ENCODE measurements around the gene ARHGDIG. TPM values are rescaled to one million over a fixed set of nuclear protein-coding genes. Genes with fewer than 3 reads are reported as not detected.

The ARHGDIG gene
- total RNA-seq, 1 donor from 2014 or later: not detected

DNA sequence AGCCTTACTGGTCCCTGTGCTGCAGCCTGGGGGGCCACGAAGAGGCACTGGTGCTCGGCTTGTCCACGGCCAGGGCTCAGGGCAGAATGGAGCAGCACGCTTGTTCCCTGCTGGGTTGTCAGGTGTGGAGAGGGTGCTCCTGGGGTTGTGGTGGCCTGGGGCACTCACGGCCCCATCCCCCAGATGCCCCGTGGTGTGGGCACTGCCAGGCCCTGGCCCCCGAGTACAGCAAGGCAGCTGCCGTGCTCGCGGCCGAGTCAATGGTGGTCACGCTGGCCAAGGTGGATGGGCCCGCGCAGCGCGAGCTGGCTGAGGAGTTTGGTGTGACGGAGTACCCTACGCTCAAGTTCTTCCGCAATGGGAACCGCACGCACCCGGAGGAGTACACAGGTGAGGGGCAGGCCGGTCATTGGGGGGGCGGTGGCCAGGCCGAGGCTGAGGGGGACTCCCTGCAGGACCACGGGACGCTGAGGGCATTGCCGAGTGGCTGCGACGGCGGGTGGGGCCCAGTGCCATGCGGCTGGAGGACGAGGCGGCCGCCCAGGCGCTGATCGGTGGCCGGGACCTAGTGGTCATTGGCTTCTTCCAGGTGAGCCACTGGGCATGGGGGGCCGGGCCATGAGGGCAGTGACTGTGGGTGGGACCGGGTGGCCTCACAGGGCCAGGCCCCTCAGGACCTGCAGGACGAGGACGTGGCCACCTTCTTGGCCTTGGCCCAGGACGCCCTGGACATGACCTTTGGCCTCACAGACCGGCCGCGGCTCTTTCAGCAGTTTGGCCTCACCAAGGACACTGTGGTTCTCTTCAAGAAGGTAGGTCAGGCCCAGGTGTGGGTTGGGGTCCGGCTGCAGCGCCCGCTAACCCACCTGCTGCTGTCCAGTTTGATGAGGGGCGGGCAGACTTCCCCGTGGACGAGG lies 4.1 kb downstream of the ARHGDIG start:
- no peaks in the 10 kb centered on the region for H3K36me3 Mint-ChIP-seq (ENCODE audit: low read depth, unreplicated experiment)
- no peaks in the 10 kb centered on the region for H3K27me3 Mint-ChIP-seq (ENCODE audit: unreplicated experiment)
- H3K4me3 Mint-ChIP-seq (ENCODE audit: unreplicated experiment): no peak overlapping the region
- no peaks in the 10 kb centered on the region for H3K4me1 Mint-ChIP-seq (ENCODE audit: unreplicated experiment)
- DNase-seq (ENCODE audit: low spot score): no peak
- H3K27ac Mint-ChIP-seq (ENCODE audit: unreplicated experiment): no peak overlapping the region
- H3K9me3 Mint-ChIP-seq (ENCODE audit: unreplicated experiment): no peaks in the 10 kb centered on the region
- TF ChIP-seq, protein P1, sequence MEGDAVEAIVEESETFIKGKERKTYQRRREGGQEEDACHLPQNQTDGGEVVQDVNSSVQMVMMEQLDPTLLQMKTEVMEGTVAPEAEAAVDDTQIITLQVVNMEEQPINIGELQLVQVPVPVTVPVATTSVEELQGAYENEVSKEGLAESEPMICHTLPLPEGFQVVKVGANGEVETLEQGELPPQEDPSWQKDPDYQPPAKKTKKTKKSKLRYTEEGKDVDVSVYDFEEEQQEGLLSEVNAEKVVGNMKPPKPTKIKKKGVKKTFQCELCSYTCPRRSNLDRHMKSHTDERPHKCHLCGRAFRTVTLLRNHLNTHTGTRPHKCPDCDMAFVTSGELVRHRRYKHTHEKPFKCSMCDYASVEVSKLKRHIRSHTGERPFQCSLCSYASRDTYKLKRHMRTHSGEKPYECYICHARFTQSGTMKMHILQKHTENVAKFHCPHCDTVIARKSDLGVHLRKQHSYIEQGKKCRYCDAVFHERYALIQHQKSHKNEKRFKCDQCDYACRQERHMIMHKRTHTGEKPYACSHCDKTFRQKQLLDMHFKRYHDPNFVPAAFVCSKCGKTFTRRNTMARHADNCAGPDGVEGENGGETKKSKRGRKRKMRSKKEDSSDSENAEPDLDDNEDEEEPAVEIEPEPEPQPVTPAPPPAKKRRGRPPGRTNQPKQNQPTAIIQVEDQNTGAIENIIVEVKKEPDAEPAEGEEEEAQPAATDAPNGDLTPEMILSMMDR (IDR thresholded peaks at IDR 0.05; ENCODE audit: unreplicated experiment): no peak

DNA sequence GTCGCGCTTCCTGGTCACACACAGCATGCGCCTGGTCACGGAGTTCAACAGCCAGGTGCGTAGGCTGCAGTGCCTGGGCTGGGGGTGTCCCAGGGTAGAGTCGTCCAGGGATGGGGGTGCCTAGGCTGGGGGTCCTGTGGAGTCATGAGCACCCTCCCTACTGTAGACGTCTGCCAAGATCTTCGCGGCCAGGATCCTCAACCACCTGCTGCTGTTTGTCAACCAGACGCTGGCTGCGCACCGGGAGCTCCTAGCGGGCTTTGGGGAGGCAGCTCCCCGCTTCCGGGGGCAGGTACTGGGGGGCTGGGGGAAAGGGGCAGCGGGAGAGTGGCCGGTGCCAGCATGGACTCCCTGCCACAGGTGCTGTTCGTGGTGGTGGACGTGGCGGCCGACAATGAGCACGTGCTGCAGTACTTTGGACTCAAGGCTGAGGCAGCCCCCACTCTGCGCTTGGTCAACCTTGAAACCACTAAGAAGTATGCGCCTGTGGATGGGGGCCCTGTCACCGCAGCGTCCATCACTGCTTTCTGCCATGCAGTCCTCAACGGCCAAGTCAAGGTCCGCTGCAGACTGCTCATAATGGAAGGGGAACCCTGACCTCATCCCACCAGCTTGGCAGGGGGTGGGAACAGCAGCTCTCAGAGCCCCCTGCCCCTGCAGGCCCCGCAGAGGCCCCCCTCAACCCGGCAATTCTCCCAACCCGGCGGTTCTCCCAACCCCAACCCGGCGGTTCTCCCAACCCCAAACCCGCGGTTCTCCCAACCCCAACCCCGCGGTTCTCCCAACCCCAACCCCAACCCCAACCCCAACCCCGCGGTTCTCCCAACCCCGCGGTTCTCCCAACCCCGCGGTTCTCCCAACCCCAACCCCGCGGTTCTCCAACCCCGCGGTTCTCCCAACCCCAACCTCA lies 5.0 kb downstream of the ARHGDIG start:
- no peaks in the 10 kb centered on the region for H3K4me1 Mint-ChIP-seq (ENCODE audit: unreplicated experiment)

DNA sequence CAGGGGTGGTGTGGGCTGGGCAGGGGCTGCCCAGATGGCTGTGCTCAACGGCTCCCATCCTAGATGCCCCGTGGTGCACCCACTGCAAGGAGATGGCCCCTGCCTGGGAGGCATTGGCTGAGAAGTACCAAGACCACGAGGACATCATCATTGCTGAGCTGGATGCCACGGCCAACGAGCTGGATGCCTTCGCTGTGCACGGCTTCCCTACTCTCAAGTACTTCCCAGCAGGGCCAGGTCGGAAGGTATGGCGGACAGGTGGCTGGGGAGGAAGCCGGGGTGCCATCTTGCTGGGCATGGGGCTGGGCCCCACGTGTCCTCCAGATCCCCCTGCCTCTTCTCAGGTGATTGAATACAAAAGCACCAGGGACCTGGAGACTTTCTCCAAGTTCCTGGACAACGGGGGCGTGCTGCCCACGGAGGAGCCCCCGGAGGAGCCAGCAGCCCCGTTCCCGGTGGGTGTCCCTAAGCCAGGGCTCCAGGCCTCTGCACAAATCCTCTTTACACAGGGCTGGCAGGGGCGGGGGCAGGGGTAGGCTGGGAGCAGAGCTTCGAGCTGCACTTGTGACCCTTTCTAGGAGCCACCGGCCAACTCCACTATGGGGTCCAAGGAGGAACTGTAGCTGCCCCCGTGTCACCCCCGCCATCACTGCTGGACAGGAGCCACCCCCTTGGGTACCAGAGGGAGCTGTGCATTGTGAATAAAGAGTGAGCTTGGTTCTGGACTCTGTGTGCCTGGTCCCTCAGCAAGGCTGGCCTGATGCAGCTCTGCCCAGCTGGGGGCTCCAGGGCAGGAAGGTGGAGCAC lies 6.3 kb downstream of the ARHGDIG start:
- Mint-ChIP-seq H3K4me1 (ENCODE audit: unreplicated experiment) (no peaks in the 10 kb centered on the region), H3K36me3 (ENCODE audit: low read depth, unreplicated experiment) (peaks cover 2% of the 10 kb centered on the region), H3K9me3 (ENCODE audit: unreplicated experiment) (no peaks in the 10 kb centered on the region), H3K27me3 (ENCODE audit: unreplicated experiment) (no peaks in the 10 kb centered on the region), H3K4me3 (ENCODE audit: unreplicated experiment) (no peak overlapping the region), H3K27ac (ENCODE audit: unreplicated experiment) (no peak overlapping the region)
- DNase-seq (ENCODE audit: low spot score): no peak
- TF ChIP-seq, protein P1 (IDR thresholded peaks at IDR 0.05; ENCODE audit: unreplicated experiment): no peak

More for the DNA sequence above, 5.0 kb downstream of the ARHGDIG start:
- H3K4me3 Mint-ChIP-seq (ENCODE audit: unreplicated experiment): no peak overlapping the region
- H3K27me3 Mint-ChIP-seq (ENCODE audit: unreplicated experiment): no peaks in the 10 kb centered on the region
- no peak for DNase-seq (ENCODE audit: low spot score)
- TF ChIP-seq, protein P1 (IDR thresholded peaks at IDR 0.05; ENCODE audit: unreplicated experiment): no peak
- H3K27ac Mint-ChIP-seq (ENCODE audit: unreplicated experiment): no peak overlapping the region
- no peaks in the 10 kb centered on the region for H3K36me3 Mint-ChIP-seq (ENCODE audit: low read depth, unreplicated experiment)
- no peaks in the 10 kb centered on the region for H3K9me3 Mint-ChIP-seq (ENCODE audit: unreplicated experiment)

DNA sequence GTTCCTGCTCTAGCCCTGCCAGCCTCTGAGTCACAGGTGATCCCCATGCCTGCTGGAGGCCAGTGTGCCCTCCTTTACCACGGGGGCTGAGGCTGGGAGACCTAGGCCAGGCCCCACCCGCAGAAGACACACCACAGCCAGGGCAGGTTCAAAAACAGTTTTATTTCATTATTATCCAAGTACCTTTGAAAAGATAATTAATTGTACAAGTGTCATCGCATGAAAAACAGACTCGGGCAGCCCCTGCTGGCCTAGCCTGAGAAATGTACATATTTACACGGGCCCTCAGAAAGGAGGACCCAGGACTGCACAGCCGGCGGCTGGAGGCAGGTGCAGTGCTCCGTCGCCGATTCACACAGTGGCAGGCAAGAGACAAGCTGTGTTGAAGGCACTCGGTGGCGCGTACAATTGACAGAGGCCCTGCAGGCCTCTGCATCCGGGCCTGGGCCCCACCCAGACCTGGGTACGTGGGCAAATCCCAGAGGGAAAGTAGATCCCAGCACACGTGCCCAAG lies 7.0 kb downstream of the ARHGDIG start:
- DNase-seq (ENCODE audit: low spot score): no peak
- Mint-ChIP-seq H3K4me1 (ENCODE audit: unreplicated experiment) (no peaks in the 10 kb centered on the region), H3K9me3 (ENCODE audit: unreplicated experiment) (no peaks in the 10 kb centered on the region), H3K27ac (ENCODE audit: unreplicated experiment) (no peak overlapping the region), H3K36me3 (ENCODE audit: low read depth, unreplicated experiment) (peaks cover 4% of the 10 kb centered on the region), H3K4me3 (ENCODE audit: unreplicated experiment) (no peak overlapping the region), H3K27me3 (ENCODE audit: unreplicated experiment) (no peaks in the 10 kb centered on the region)
- TF ChIP-seq, protein P1 (IDR thresholded peaks at IDR 0.05; ENCODE audit: unreplicated experiment): no peak
